ENCODE measurements around the gene PIK3AP1.

- TF ChIP-seq CTCF (IDR thresholded peaks at IDR 0.05 in 4 of 5, conservative IDR thresholded peaks at IDR 0.05 in 1 of 5) (no peak), POLR2A (IDR thresholded peaks at IDR 0.05) (no peak)
Measured at GRCh38 chr10:96641396-96642295, 78.7 kb downstream of the PIK3AP1 start.

Measured in gastrocnemius medialis (tissue), 4 donors.